ENCODE results near the gene ARNT2. TPM values are rescaled to one million over a fixed set of nuclear protein-coding genes. Genes with fewer than 3 reads are reported as not detected.

The ARNT2 gene
- total RNA-seq, 1 donor from 2014 or later, result 72.4 TPM

DNA sequence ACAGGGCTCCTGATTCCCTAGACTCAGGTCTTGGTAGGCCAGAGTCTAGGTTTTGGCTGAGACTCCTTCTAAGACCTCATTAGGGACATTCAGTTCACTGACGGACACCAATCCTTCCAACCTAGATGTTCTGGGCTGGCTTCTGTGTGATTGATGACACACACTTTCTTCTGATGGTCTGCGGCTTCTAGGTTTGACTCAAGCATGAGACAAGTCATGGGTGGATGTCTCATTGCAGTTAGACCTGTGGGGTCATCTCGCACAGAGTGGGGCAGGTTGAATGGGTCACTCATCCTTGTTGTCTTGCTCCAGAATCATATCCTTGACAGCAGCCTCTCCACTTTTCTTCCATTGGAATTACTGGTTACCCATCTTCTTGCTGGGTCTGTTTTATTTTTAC lies 35.8 kb downstream of the ARNT2 start:
- H3K9me3 Mint-ChIP-seq (ENCODE audit: unreplicated experiment), result no peaks in the 10 kb centered on the region
- TF ChIP-seq, protein P1, sequence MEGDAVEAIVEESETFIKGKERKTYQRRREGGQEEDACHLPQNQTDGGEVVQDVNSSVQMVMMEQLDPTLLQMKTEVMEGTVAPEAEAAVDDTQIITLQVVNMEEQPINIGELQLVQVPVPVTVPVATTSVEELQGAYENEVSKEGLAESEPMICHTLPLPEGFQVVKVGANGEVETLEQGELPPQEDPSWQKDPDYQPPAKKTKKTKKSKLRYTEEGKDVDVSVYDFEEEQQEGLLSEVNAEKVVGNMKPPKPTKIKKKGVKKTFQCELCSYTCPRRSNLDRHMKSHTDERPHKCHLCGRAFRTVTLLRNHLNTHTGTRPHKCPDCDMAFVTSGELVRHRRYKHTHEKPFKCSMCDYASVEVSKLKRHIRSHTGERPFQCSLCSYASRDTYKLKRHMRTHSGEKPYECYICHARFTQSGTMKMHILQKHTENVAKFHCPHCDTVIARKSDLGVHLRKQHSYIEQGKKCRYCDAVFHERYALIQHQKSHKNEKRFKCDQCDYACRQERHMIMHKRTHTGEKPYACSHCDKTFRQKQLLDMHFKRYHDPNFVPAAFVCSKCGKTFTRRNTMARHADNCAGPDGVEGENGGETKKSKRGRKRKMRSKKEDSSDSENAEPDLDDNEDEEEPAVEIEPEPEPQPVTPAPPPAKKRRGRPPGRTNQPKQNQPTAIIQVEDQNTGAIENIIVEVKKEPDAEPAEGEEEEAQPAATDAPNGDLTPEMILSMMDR (IDR thresholded peaks at IDR 0.05), result no peak
- H3K36me3 Mint-ChIP-seq (ENCODE audit: unreplicated experiment), result peaks cover 13% of the 10 kb centered on the region
- H3K4me1 Mint-ChIP-seq (ENCODE audit: unreplicated experiment), result peaks cover 21% of the 10 kb centered on the region
- no peaks in the 10 kb centered on the region for H3K27me3 Mint-ChIP-seq (ENCODE audit: unreplicated experiment)
- DNase-seq (ENCODE audit: extremely low spot score, unreplicated experiment), result no peak
- H3K27ac Mint-ChIP-seq (ENCODE audit: unreplicated experiment), result peak overlapping the region; percentile 87
- no peak overlapping the region for H3K4me3 Mint-ChIP-seq (ENCODE audit: unreplicated experiment)

DNA sequence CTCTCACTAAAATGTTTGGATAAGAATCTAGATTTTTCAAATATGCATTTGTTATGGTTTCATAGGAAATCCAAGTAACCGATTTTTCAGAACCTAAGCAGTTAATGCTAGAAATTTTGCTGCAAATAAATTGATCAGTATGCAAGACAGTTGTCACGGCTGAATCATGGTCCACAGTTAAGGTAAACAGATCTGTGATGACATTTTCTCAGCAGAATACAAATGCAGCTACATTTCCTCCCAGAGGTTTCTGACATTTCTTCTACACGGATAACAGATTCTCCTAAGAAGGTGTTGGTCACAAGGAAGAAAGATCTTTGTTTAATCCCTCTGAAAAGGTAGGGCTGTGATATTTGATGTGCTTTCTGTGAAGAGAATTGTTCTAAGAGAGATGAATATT lies 36.9 kb downstream of the ARNT2 start:
- TF ChIP-seq, protein P1 (IDR thresholded peaks at IDR 0.05), result no peak
- Mint-ChIP-seq H3K27me3 (ENCODE audit: unreplicated experiment) (no peaks in the 10 kb centered on the region), H3K36me3 (ENCODE audit: unreplicated experiment) (peaks cover 13% of the 10 kb centered on the region), H3K27ac (ENCODE audit: unreplicated experiment) (peak overlapping the region; percentile 87), H3K9me3 (ENCODE audit: unreplicated experiment) (no peaks in the 10 kb centered on the region), H3K4me3 (ENCODE audit: unreplicated experiment) (peak overlapping the region; percentile 48), H3K4me1 (ENCODE audit: unreplicated experiment) (peaks cover 16% of the 10 kb centered on the region)
- DNase-seq (ENCODE audit: extremely low spot score, unreplicated experiment), result no peak

DNA sequence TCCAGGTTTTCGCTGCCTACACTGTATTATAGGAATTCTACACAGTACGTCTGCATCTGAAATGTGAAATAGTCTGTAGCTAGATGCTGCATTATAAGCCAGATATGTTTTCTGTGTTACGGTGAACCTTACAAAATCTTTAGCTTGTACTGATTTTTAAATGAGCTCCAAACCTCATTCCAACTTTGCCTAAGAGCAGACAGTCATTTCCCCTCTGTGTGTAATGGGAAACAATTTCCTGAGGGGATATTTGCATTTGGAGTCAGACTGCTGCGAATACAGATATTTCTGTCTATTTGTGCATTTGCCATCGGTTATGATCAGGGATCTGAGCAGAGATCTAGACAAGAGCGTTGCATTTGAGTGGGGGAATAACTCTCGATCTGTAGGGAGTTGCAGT lies 37.5 kb downstream of the ARNT2 start:
- peaks cover 11% of the 10 kb centered on the region for H3K36me3 Mint-ChIP-seq (ENCODE audit: unreplicated experiment)
- no peak for DNase-seq (ENCODE audit: extremely low spot score, unreplicated experiment)

DNA sequence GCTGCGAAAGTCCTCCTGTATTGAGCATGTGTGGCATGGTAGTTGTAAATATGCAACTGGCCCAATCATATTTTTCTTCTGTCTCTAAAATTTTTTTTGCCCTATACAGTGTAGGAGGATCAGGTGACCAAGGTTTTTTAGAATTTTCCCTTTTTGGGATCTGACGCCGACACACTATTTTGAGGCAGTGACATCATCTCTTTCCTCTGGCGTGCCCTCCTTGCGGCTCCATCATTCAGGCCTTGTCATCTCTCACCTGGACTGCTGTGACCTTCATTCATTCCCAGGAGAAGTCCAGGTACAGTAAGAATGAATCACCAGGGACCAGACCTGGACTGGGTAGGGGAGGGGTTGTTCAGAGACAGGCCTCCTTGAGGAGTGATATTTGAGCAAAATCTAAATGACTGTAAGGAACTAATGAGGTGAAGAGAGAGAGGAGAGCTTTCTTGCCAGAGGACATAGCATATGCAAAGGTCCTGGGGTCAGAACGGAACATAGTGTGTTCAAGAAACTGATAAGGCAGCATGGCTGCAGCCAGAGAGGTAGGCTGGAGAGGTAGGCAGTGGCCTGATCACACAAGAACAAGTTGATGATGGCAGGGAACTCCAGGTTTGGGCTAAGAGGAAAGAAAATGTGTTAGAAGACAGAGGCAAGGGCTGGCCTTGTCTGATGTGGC lies 38.7 kb downstream of the ARNT2 start:
- Mint-ChIP-seq H3K4me3 (ENCODE audit: unreplicated experiment) (no peak overlapping the region), H3K27me3 (ENCODE audit: unreplicated experiment) (no peaks in the 10 kb centered on the region), H3K27ac (ENCODE audit: unreplicated experiment) (no peak overlapping the region), H3K9me3 (ENCODE audit: unreplicated experiment) (no peaks in the 10 kb centered on the region), H3K36me3 (ENCODE audit: unreplicated experiment) (peaks cover 2% of the 10 kb centered on the region), H3K4me1 (ENCODE audit: unreplicated experiment) (peaks cover 18% of the 10 kb centered on the region)
- TF ChIP-seq, protein P1 (IDR thresholded peaks at IDR 0.05), result no peak
- DNase-seq (ENCODE audit: extremely low spot score, unreplicated experiment), result no peak

More for the DNA sequence above, 37.5 kb downstream of the ARNT2 start:
- H3K27ac Mint-ChIP-seq (ENCODE audit: unreplicated experiment), result peak overlapping the region; percentile 87
- H3K4me3 Mint-ChIP-seq (ENCODE audit: unreplicated experiment), result peak overlapping the region; percentile 48
- H3K4me1 Mint-ChIP-seq (ENCODE audit: unreplicated experiment), result peaks cover 18% of the 10 kb centered on the region
- no peaks in the 10 kb centered on the region for H3K9me3 Mint-ChIP-seq (ENCODE audit: unreplicated experiment)
- H3K27me3 Mint-ChIP-seq (ENCODE audit: unreplicated experiment), result no peaks in the 10 kb centered on the region
- TF ChIP-seq, protein P1 (IDR thresholded peaks at IDR 0.05), result no peak

DNA sequence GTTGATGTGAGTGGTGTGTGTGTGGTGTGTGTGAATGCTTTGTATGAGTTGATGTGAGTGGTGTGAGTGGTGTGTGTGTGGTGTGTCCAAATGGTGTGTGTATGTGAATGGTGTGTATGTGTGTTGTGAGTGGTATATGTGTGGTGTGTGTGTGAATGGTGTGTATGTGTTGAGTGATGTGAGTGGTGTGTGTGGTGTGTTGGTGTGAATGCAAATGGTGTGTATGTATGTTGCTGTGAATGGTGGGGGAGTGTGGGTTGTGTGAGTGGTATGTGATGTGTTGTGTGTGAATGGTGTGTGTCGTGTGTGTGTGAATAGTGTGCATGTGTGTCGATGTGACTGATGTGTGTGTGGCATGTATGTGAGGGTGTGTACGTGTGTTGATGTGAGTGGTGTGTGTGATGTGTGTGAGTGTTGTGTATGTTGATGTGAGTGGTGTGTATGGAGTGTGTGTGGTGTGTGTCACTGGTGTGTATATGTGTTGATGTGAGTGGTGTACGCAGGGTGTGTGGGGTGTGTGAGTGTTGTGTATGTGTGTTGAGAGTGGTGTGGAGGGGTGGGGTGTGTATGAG lies 40.6 kb downstream of the ARNT2 start:
- Mint-ChIP-seq H3K27ac (ENCODE audit: unreplicated experiment) (no peak overlapping the region), H3K4me1 (ENCODE audit: unreplicated experiment) (peaks cover 27% of the 10 kb centered on the region), H3K27me3 (ENCODE audit: unreplicated experiment) (no peaks in the 10 kb centered on the region), H3K36me3 (ENCODE audit: unreplicated experiment) (peaks cover 1% of the 10 kb centered on the region), H3K4me3 (ENCODE audit: unreplicated experiment) (no peak overlapping the region), H3K9me3 (ENCODE audit: unreplicated experiment) (no peaks in the 10 kb centered on the region)
- DNase-seq (ENCODE audit: extremely low spot score, unreplicated experiment), result no peak
- TF ChIP-seq, protein P1 (IDR thresholded peaks at IDR 0.05), result no peak
